ENCODE results near the gene ULK3.
A peak's percentile ranks its signal among the peaks of the same experiment; 100 is the strongest.

The ULK3 gene

DNA sequence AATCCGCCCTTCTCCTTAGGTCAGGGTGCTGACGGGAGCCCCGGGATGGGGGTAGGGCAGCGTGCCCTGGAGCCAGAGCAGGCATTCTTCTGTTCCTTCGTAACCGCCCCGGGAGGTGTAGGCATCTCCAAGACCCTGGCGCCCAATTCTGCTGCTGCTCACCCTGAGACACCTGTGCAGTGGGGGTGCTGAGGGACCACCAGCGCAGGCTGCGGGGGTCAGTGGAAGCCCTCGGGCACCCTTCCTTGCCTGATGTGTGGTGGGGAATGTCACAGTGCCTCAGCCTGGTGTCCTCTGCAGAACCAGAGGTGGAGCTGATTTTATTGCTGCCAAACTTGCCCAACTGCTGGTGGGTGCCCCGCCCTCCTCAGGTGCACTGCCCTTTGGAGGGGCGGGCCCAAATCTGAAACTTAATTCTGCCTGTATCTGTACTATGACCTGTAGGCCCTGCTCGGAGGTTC, 53.8 kb downstream of the ULK3 start:
- TF ChIP-seq, protein P1, sequence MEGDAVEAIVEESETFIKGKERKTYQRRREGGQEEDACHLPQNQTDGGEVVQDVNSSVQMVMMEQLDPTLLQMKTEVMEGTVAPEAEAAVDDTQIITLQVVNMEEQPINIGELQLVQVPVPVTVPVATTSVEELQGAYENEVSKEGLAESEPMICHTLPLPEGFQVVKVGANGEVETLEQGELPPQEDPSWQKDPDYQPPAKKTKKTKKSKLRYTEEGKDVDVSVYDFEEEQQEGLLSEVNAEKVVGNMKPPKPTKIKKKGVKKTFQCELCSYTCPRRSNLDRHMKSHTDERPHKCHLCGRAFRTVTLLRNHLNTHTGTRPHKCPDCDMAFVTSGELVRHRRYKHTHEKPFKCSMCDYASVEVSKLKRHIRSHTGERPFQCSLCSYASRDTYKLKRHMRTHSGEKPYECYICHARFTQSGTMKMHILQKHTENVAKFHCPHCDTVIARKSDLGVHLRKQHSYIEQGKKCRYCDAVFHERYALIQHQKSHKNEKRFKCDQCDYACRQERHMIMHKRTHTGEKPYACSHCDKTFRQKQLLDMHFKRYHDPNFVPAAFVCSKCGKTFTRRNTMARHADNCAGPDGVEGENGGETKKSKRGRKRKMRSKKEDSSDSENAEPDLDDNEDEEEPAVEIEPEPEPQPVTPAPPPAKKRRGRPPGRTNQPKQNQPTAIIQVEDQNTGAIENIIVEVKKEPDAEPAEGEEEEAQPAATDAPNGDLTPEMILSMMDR (IDR thresholded peaks at IDR 0.05; ENCODE audit: low read depth, low read length, missing control alignments): no peak
- DNase-seq: no peak
- in situ Hi-C loops (cut with HindIII; ENCODE audit: low pct_ligation_motif_present, low sequenced_read_pairs): no loop called here
- no peaks in the 10 kb centered on the region for H3K36me3 ChIP-seq (replicated peaks)
- H3K27me3 ChIP-seq (replicated peaks): no peaks in the 10 kb centered on the region
- H3K27ac ChIP-seq: no peak overlapping the region
- no peak overlapping the region for H3K4me3 ChIP-seq (ENCODE audit: low read depth, low read length)

DNA sequence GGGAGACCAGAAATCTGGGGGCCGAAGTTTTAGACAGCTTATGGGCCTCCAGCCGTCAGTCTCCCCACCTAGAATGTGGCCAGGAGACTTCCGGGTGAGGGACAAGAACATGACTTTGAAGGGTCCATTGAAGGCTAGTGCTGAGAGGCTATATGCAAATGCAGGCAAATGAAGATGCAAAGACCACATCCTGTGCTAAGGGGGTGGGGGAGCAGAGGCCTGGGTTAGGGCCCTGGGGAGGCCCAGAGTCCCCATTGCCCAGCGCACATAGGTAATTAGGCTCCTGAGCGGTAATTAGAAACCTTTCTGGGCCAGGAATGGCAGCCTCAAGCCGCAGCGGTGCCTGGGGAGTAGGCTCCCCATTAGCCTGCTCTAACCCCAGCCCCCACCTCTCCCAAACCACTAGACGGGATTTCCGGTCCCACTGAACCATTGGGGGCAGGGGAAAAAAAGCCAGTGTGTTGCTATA, 54.2 kb downstream of the ULK3 start:
- no peak overlapping the region for H3K4me3 ChIP-seq (ENCODE audit: low read depth, low read length)

DNA sequence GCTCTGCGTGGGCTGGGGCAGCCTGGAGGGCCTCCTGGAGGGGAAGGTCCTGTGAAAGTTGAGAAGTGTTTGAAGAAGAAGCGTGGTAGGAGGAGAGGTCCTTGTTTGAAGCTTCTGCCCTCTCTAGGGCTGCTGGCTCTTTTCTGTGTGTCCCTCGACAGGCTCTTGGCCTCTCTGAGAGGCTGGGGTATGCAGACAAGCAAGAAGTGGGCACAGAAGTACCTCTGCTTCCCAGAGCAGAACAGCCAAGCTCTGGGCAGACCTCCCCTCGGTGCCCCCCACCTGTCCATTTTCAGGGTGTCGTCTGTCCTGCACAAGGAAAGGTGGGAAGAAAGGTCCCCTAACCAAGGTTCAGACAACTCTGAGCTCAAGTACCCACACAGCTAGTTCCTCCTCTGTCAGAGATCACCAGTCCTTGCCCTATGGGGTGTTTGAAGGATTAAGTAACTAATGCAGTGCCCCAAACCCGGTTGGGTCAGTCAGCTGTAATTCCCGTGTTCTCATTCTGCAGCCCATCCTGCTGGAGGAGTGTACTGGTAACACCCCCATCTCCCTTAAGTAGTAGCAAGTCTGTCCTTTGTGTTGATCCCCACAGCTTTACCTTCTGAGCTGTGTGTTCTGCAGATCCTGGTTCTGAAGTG, 54.8 kb downstream of the ULK3 start:
- in situ Hi-C loops (cut with HindIII; ENCODE audit: low pct_ligation_motif_present, low sequenced_read_pairs): no loop called here
- Histone ChIP-seq H3K4me3 (ENCODE audit: low read depth, low read length) (no peak overlapping the region), H3K36me3 (replicated peaks) (no peaks in the 10 kb centered on the region), H3K27ac (no peak overlapping the region), H3K27me3 (replicated peaks) (no peaks in the 10 kb centered on the region)
- TF ChIP-seq, protein P1 (IDR thresholded peaks at IDR 0.05; ENCODE audit: low read depth, low read length, missing control alignments): no peak
- DNase-seq: no peak

More for the DNA sequence above, 54.2 kb downstream of the ULK3 start:
- TF ChIP-seq, protein P1 (IDR thresholded peaks at IDR 0.05; ENCODE audit: low read depth, low read length, missing control alignments): no peak
- H3K36me3 ChIP-seq (replicated peaks): no peaks in the 10 kb centered on the region
- no peak for DNase-seq
- in situ Hi-C loops (cut with HindIII; ENCODE audit: low pct_ligation_motif_present, low sequenced_read_pairs): no loop called here
- H3K27me3 ChIP-seq (replicated peaks): no peaks in the 10 kb centered on the region
- H3K27ac ChIP-seq: no peak overlapping the region

DNA sequence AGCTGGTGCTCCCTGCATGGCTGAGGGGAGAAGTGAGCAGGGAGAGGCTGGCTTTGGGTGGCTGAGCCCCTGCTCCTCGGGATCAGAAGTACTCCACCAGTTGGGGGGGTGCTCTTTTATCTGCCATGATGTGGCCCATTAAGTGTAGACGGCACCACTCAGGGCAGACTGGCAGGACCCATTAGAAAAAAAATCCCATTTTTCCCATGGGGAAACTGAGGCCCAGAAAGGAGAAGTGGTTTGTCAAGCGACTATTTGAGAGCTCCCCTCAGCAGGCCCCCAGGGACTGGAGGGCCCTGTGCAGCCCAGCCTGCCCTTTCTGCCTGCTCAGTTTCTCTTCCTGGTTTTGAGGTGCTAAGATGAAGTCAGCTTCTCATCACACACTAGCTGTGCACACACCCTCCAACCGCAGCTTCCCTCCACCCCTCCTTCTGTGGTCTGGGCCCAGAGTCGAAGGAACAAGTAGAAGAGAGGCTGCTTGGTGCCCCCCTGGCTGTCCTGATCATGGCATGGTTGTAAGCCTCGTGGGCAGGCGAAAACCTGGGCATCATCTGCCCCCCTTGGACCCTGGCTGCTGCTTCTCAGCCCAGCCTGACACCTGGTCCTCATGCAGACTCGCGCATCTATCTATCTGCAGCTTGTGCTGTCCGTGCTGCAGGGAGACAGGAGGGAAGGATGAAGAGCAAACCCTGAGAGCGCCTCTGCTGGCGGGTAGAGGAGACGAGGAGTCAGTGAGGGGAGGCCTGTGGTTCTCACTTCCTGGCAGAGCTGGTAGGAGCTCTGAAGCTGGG, 55.5 kb downstream of the ULK3 start:
- TF ChIP-seq, protein P1 (IDR thresholded peaks at IDR 0.05; ENCODE audit: low read depth, low read length, missing control alignments): peak; percentile 92
- no peaks in the 10 kb centered on the region for H3K36me3 ChIP-seq (replicated peaks)
- peak; percentile 86 for DNase-seq
- no peaks in the 10 kb centered on the region for H3K27me3 ChIP-seq (replicated peaks)
- no peak overlapping the region for H3K4me3 ChIP-seq (ENCODE audit: low read depth, low read length)
- peak overlapping the region; percentile 9 for H3K27ac ChIP-seq
- in situ Hi-C loops (cut with HindIII; ENCODE audit: low pct_ligation_motif_present, low sequenced_read_pairs): no loop called here

DNA sequence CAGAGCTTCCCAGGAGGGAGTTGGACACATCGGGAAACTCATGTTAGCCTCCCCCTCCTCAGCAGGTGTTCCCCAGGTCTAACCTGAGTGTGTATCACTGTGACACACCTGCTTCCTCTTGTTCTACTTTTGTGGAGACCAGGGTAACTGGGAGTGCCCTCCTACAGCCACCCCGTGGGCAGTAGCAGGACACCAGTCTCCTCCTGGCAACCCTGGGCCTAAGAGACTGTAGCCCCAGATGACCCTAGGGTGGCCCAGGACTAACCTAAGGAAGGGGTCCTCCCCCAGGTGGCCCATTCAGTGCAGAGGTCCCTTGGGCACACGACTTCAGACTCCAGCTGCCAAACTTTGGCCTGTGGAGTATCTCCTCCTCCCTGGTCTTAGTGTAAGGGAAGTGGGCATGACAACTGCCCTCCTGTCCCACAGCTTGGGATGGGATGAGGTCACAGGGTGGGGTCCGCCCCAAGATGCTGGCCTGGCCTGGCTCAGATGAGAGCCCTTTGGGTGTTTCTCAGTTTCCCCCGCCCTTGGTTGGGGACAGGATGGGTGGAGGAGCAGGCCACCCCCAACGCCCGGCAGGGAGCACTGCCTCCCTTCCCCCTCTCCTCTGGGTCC, 56.3 kb downstream of the ULK3 start:
- Histone ChIP-seq H3K4me3 (ENCODE audit: low read depth, low read length) (no peak overlapping the region), H3K36me3 (replicated peaks) (no peaks in the 10 kb centered on the region), H3K27me3 (replicated peaks) (no peaks in the 10 kb centered on the region), H3K27ac (no peak overlapping the region)
- no peak for DNase-seq
- TF ChIP-seq, protein P1 (IDR thresholded peaks at IDR 0.05; ENCODE audit: low read depth, low read length, missing control alignments): no peak
- in situ Hi-C loops (cut with HindIII; ENCODE audit: low pct_ligation_motif_present, low sequenced_read_pairs): no loop called here

All from brain microvascular endothelial cell (primary cell).